GM12878 (cell line): ENCODE data around the gene STON2. TPM values are rescaled to one million over a fixed set of nuclear protein-coding genes. Genes with fewer than 3 reads are reported as not detected.

Experiments used
- ATAC-seq: fragments of 200-7000 bp; cut with Tn5 transposase; 3 replicates; pipeline ENCODE4 v1.9.1; 2020; ENCODE audit warnings: mild to moderate bottlenecking, moderate library complexity
- BruUV-seq: library from RNA; stranded (reverse); fragments of 400-500 nt; replicated peaks from 2 replicates; lab custom pipeline; 2021; lab: Mats Ljungman, UMichigan
- CTCF ChIA-PET: fragments of 300-600 bp; sonication (Branson Sonifier 250); formaldehyde crosslinking; extraction: SDS; loops from one replicate; lab custom pipeline; 2021; ENCODE audit warnings: inconsistent platforms; lab: Yijun Ruan, JAX
- POLR2A ChIA-PET: fragments of 350-600 bp; formaldehyde crosslinking; extraction: SDS; loops from one replicate; lab custom pipeline; 2021; ENCODE audit warnings: inconsistent platforms; lab: Charles Lee
- RAD21 ChIA-PET: fragments of 300-600 bp; sonication (Branson Sonifier 250); formaldehyde crosslinking; loops from one replicate; lab custom pipeline; 2023; ENCODE audit warnings: antibody characterized with exemption; ENCODE audit not compliant: unreplicated experiment; lab: Charles Lee
- SMC1A ChIA-PET: fragments of 300-600 bp; sonication (Branson Sonifier 250); formaldehyde crosslinking; loops from one replicate; lab custom pipeline; 2023; ENCODE audit not compliant: unreplicated experiment, uncharacterized antibody; lab: Charles Lee
- DNase-seq: peaks from one replicate; pipeline ENCODE4 v3.0.0-alpha.2; 2011; ENCODE audit warnings: low read depth, low spot score
- FAIRE-seq: peaks from 3 replicates; lab custom pipeline; 2011; peaks lifted over from hg19 to GRCh38; lab: Jason Lieb, UNC
- H2AFZ ChIP-seq: 2 replicates; pipeline ENCODE4 v1.6.0; 2011; ENCODE audit warnings: low read depth, low read length, control low read depth; ENCODE audit not compliant: control insufficient read depth
- H3K27ac ChIP-seq: 2 replicates; pipeline ENCODE4 v1.5.1; 2011; ENCODE audit warnings: control low read depth; ENCODE audit not compliant: control insufficient read depth, insufficient read depth
- H3K27me3 ChIP-seq, 2 experiments: replicated peaks in 1 of 2; 2 replicates each; pipeline versions ENCODE4 v1.6.0 to v1.6.1; 2011; ENCODE audit warnings: low read length in 1 of 2; ENCODE audit not compliant: control insufficient read depth in 2 of 2, insufficient read depth in 2 of 2
- H3K36me3 ChIP-seq, 2 experiments: 2 replicates each; pipeline ENCODE4 v1.5.1; 2011; ENCODE audit warnings: low read length in 1 of 2; ENCODE audit not compliant: control insufficient read depth in 2 of 2, insufficient read depth in 2 of 2
- H3K4me1 ChIP-seq: 2 replicates; pipeline ENCODE4 v1.6.1; 2011; ENCODE audit warnings: mild to moderate bottlenecking, low read length, moderate library complexity, mixed read lengths; ENCODE audit not compliant: control insufficient read depth, insufficient read depth
- H3K4me2 ChIP-seq: 2 replicates; pipeline ENCODE4 v1.6.0; 2011; ENCODE audit warnings: control low read depth; ENCODE audit not compliant: control insufficient read depth, insufficient read depth
- H3K4me3 ChIP-seq: fragments of 200-600 bp; sonication (generic); 2 replicates; pipeline ENCODE4 v1.5.1; 2016
- H3K79me2 ChIP-seq: 2 replicates; pipeline ENCODE4 v1.6.0; 2011; ENCODE audit warnings: low read length; ENCODE audit not compliant: control insufficient read depth, insufficient read depth
- H3K9ac ChIP-seq: 2 replicates; pipeline ENCODE4 v1.8.0; 2011; ENCODE audit warnings: low read length, control low read depth, mixed read lengths; ENCODE audit not compliant: control insufficient read depth, insufficient read depth
- H3K9me3 ChIP-seq: replicated peaks from 3 replicates; pipeline ENCODE4 v1.5.1; 2011; ENCODE audit warnings: mild to moderate bottlenecking, low read length; ENCODE audit not compliant: control insufficient read depth, insufficient read depth
- H4K20me1 ChIP-seq: 2 replicates; pipeline ENCODE4 v1.6.0; 2011; ENCODE audit not compliant: control insufficient read depth, insufficient read depth
- CTCF ChIP-seq, 3 experiments: IDR thresholded peaks in 2 of 3; conservative IDR thresholded peaks in 1 of 3; 2 replicates each; pipeline ENCODE4 v1.5.1; 2011; ENCODE audit warnings: low read depth in 3 of 3, low read length in 3 of 3, mild to moderate bottlenecking in 3 of 3, control low read depth in 2 of 3, moderate library complexity in 2 of 3, inconsistent platforms in 1 of 3, mixed read lengths in 1 of 3; ENCODE audit not compliant: control insufficient read depth in 2 of 3, insufficient read depth in 1 of 3; ENCODE audit errors: extremely low read depth in 1 of 3
- E2F4 ChIP-seq: IDR thresholded peaks from 2 replicates; pipeline ENCODE4 v1.6.1; 2012; ENCODE audit warnings: low read depth, low read length, improper control_type of control experiment
- NR2C1 ChIP-seq: fragments of 450-650 bp; IDR thresholded peaks from 2 replicates; pipeline ENCODE4 v1.6.1; 2017; ENCODE audit warnings: antibody characterized with exemption, mild to moderate bottlenecking, moderate library complexity
- POU2F2 ChIP-seq: IDR thresholded peaks from 3 replicates; pipeline ENCODE4 v1.6.1; 2011; ENCODE audit warnings: low read depth, mild to moderate bottlenecking, low read length, borderline replicate concordance
- TAF1 ChIP-seq: IDR thresholded peaks from 2 replicates; pipeline ENCODE4 v1.6.1; 2011; ENCODE audit warnings: mild to moderate bottlenecking, low read depth, low read length, borderline replicate concordance
- ZNF384 ChIP-seq: IDR thresholded peaks from 2 replicates; pipeline ENCODE4 v1.6.1; 2012; ENCODE audit warnings: low read depth, mild to moderate bottlenecking, low read length, improper control_type of control experiment, borderline replicate concordance
- WGBS: methylation state at CpG from one replicate; pipeline ENCODE4 v1.1.6; 2016; ENCODE audit warnings: low lambda C conversion rate; ENCODE audit not compliant: insufficient replicate concordance, insufficient coverage; ENCODE audit errors: missing lambda C conversion rate; 5-methylcytosine and 5-hydroxymethylcytosine counted together
- in situ Hi-C: fragments of 300-500 bp; cut with MboI; formaldehyde crosslinking; loops from 9 replicates; pipeline ENCODE4 v1.14.3; 2018; ENCODE audit warnings: mixed read lengths
- intact Hi-C: fragments of 100-400 bp; cut with micrococcal nuclease; formaldehyde crosslinking; loops from one replicate; pipeline ENCODE4 v1.14.2; 2022; ENCODE audit not compliant: unreplicated experiment
- polyA plus RNA-seq, 11 experiments: library from polyadenylated mRNA; depleted of rRNA in 4 of 11; unstranded in 6 of 11; stranded (reverse) in 5 of 11; fragments of >200 nt; fragmentation: Nextera tagmentation in 4 of 11; fragmentation: Illumina TruSeq in 1 of 11; extraction: Ambion mirVana in 4 of 11; extraction: Trizol in 1 of 11; gene quantifications; 1 replicate in 1 of 11; 2 replicates in 10 of 11; pipeline versions ENCODE4 v1.2.1 to v1.2.3, GENCODE V29; 2011 to 2016; ENCODE audit warnings: inconsistent platforms in 2 of 11, missing spikeins in 2 of 11, low read depth in 1 of 11
- total RNA-seq, 4 experiments: library from RNA; depleted of rRNA in 3 of 4; stranded (reverse); fragments of >200 nt in 3 of 4; fragmentation: Illumina TruSeq in 1 of 4; extraction: Trizol in 1 of 4; gene quantifications; 2 replicates each; pipeline versions ENCODE4 v1.2.1 to v1.2.3, GENCODE V29; 2013 to 2021

Gene STON2
- total and polyA plus RNA-seq, 10 of the 15 experiments (the other 5 are each of a cell fraction or from before 2014, with no cell fraction given), result 0.03 to 0.13 (median 0.03) TPM; not detected in 7

- BruUV-seq, result no TSS peak
- CTCF ChIA-PET, result no interaction called here
- WGBS, result 65% methylated on average over 3 of the region's 3 CpGs
Observed at GRCh38 chr14:81302638-81303037, 97.5 kb downstream of the STON2 start.

More at GRCh38 chr14:81302638-81303037, 97.5 kb downstream of the STON2 start:
- in situ Hi-C loops, result no loop called here
- ATAC-seq, result no peak
- Histone ChIP-seq H3K4me3 (no peak overlapping the region), H3K9ac (no peak overlapping the region)
- POLR2A ChIA-PET, result no interaction called here
- no peak for TF ChIP-seq NR2C1
- TF ChIP-seq TAF1, result no peak
- no peak for TF ChIP-seq E2F4
- no peak for TF ChIP-seq POU2F2
- TF ChIP-seq CTCF (IDR thresholded peaks at IDR 0.05 in 2 of 3, conservative IDR thresholded peaks at IDR 0.05 in 1 of 3; ENCODE audit: control insufficient read depth in 2 of 3, extremely low read depth in 1 of 3, insufficient read depth in 1 of 3, low read depth in 3 of 3, low read length in 3 of 3), result 0 out of 6 replicates have a peak, but pooled peaks of 2 of the 3 experiments have one; percentile 9 to 25
- TF ChIP-seq ZNF384, result no peak
- TF ChIP-seq, all 136 proteins: peak for 1
- H3K4me1 ChIP-seq, result peaks cover 7% of the 10 kb centered on the region
- H3K79me2 ChIP-seq, result no peaks in the 10 kb centered on the region
- no peak for FAIRE-seq
- no peak for DNase-seq
- RAD21 ChIA-PET, result no interaction called here
- no peak overlapping the region for H2AFZ ChIP-seq
- no peak overlapping the region for H3K27ac ChIP-seq
- SMC1A ChIA-PET, result no interaction called here
- intact Hi-C loops, result loop anchor here (1.0 kb wide), 1 partner anchor 248 kb away; no protein-coding TSS in a partner anchor
- no peaks in the 10 kb centered on the region for H4K20me1 ChIP-seq
- H3K9me3 ChIP-seq, result no peaks in the 10 kb centered on the region
- no peaks in the 10 kb centered on the region for H3K27me3 ChIP-seq
- H3K36me3 ChIP-seq, result no peaks in the 10 kb centered on the region
- no peak overlapping the region for H3K4me2 ChIP-seq
